UCSD-AML1 (cell line): Measurements from ENCODE around the gene PLD5.
"Not testable (repeated sequence)": the region's sequence is repeated elsewhere in the genome, so short reads cannot be mapped to it uniquely, and the experiment has no call there.

Source experiments
- DNase-seq: peaks from one replicate; lab custom pipeline; 2025; ENCODE audit not compliant: unreplicated experiment; lab: John Stamatoyannopoulos, UW

PLD5 gene

DNA sequence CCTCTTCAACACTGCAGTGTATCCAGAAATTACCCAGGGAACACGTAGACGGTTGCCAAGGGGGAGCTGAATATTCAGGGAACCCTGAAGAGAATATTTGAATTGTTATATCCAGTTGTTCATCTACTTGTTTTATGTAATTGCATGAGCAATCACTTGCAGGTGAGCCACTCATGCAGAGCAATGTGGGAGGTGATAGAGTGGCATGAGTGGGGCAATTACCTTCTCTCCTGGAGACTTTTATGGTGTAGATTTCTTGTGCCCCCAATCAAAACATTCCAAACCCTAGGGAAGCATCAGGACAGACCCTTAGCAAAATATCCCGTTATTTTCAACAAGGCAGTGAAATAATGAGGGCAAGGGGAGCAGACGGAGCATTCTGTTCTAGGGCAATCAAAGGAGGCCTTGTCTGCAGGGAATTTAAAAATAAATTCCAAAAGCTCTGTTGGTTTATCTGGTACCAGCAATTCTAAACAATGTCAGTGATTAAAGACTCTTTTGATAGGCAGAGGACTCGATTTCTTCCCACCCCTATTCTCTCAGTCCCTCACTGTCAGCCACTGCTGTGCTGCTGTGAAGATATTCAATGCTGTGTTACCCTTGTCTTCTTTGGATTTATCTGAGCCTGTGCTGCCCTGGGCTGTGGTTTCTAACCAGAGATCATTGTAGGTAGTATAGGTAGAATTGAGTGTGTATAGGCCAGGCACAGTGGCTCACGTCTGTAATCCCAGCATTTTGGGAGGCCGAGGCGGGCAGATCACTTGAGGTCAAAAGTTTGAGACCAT is 345.4 kb downstream of the PLD5 start:
- no peak for DNase-seq

DNA sequence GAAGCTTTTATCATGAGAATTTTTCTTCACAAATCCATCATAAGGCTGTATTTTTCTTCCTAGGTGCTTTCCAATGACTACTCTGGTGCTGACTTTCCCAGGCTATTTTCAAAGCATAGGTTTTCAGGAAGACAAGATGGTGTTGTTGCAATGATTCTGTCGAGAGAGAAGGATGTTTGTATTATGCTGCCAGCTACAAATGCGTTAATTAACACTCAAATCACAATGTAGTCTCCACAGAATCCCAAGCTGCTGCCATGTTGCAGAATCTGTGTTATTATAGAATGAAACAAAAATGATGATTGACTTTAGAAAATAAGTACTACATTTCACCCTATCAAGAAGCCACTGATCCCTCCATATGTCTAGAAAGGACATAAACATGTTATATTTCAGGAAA is 346.1 kb downstream of the PLD5 start:
- no peak for DNase-seq

DNA sequence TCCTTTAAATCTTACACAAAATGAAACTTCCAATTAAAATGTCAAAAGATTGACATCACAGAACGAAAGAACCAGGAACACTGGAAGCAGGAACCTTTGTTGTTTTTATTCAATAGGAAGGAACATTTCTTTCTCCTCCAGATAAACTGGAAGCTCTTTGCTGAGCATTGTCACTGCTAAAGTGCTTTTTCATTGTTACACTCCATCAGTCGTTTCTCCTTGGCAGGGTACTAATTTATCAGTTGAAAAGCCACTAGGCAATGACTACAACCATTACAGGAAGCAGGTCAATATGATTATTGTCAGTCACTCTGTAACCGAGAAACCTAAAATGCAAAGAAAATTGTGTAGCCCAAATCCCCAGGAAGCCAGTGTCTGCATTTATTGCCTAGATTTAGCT is 362.4 kb downstream of the PLD5 start:
- no peak for DNase-seq

DNA sequence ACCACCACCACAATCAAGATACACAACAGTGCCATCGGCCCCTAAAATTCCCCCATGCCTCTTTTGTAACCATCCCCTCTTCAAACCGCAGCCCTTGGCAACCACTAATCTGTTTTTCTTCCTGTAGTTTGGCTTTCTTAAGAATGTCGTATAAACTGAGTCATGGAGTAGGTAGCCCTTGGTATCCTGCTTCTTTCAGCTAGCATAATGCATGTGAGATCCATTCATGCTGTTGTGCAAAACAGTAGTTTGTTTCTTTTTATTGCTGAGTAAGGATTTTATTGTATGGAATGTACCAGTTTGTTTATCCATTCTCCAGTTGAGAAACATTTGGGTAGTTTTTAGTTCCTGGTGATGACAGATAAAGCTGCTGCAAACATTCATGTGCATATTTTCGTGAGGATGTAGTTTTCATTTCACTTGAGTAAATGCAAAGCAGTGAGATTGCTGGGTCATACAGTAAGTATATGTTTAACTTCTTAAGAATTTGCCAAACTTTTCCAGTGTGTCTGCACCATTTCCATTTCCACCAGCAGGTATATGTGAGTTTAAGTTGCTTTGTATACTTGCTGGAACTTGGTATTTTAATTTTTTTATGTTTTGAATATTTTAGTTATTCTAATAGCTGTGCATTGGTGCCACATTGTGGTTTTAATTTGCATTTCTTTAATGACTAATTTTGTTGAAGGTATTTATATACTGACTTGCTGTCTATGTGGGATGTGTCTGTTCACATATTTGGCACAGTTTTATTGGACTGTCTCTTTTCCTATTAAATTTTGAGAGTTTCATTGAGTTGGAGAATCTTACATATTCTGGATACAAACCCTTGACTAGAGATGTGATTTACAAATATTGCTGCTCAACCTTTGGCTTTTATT is 377.2 kb downstream of the PLD5 start:
- no peak for DNase-seq

DNA sequence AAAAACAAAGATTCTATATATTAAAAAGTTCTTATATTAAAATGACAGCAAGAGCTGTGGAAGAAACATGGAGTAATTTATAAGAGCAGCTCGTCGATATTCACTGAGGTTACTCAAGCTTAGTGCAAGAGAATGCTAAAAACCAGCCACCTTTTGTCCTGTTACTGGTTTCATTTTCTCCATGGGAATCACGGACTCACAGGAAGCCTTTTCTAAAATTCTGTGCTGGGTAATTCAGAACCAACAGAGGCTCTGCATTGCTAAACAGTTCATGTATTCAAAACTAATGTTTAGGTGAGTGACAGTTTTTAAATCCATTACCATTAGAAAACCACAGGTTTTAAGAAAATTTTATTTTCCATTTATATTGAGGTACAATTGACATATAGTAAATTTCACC is 377.8 kb downstream of the PLD5 start:
- DNase-seq, result no peak

DNA sequence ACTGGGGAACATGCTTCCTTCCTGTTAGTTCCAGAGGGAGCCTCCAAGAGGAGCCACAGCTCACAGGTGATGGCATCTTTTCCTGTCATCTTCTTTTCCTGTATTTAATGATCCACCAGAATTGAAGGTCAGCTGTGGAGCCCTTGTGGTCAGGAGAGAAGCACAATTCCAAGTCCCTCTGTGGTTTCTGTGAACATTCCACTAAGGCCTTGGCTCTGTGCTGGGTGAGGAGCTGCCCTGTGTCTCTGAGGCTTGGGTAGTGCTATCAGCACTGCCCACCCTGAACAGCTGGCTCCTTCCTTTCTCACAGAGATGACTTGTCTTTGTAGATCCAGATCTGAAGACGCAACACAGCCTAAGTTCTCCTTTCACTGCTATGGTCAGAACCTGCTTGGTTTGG is 383.7 kb downstream of the PLD5 start:
- no peak for DNase-seq

DNA sequence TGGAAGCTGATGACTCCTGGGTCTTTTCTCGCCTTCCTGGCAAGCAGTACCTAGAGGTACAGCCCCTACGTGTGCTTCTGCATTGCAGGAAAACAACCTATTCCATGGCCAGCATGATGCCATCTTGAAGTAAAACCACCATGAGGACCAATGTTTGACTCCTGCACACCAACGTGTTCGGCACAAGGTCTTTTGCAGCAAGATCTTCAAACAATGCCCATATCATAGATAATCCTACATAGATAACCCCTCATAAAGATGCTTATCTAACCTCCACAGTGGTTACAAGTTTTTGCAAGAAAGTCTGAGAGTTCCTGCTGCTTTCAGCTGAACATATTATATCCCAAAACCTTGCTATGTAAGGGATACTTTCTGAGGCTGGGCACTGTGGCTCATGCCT is 384.5 kb downstream of the PLD5 start:
- DNase-seq, result no peak

DNA sequence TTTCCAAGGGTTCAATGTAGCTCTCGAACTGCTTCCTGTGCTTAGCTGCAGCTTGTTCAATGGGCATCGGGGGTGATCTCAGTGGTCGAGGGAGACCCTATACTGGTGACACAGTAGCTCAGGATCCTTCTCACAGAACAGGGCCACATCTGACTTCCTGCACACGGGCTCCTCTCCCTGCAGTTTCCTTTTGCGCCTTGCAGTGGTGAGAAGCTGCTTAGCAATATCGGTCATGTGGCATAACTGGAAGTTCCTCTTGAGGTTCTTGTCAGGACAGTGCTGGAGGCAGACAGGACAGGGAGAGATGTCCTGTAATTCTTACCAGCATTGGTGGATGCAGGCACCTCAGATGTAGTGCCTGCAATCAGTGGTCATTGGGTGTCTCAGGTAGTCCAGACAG is 385.1 kb downstream of the PLD5 start:
- DNase-seq, result peak; percentile 20

DNA sequence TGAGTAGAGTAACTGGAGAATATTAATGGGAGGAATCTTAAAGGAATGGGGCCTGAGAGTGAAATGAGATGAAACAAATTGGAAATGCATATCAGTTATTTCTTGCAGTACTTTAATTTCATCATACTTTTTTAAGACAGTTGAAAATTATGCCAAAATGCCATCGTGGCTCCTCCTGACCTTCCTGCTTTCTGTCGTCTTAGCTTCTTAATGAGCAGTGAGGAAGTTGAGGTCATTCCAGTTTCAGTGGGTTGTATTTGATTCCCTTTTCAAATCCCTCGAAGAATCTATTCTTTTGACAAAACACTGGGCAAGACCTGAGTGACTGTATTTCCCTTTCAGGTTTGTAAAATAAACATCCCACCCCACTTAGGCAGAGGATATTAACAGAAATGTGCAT is 390.7 kb downstream of the PLD5 start:
- no peak for DNase-seq

DNA sequence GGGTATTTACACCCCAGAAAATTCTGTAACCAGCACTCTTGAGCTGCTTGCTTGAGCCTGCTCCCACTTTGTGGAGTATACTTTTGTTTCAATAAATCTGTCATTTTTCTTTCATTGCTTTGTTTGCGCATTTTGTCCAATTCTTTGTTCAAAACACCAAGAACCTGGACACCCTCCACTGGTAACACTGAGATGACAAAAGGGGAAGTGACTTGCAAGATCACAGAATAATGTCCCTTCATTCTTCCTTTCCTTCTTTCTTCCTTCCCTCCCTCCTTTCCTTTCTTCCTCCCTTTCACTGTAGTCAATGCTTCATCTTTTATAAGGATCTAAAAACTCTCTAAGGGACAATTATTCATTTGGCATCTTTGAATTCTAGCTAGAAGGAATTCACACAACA is 391.1 kb downstream of the PLD5 start:
- no peak for DNase-seq

DNA sequence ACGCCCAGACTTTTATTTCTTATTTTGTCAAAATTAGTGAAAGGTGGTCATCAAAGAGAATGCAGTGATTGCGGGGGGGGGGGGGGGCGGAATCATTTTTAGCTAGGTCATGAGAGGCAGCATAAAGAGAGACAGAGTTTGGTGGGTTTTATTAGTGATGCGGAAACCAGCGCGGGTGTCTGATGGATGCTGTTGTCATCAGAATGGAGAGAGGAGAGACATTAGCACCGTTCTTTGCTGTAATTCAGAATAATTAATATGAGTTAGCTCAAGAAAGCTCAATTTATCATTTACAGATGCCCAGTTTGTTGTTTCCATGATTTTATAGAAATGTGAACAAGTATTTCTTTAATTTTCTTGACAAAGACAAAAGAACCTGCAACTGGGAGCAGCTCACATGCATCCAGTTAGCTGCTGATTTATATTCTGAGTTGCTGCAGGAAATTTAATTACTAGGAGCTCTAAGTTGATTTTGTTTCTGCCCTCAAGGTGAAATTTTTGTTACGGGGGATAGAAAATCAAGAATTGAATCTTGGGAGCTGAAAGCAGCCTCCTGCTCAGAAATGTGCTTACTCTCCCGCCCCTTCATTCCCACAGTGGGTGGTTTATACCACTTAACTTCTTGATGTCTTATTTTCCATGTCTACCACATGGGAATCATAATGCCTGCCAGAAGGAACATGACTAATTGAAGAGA is 392.2 kb downstream of the PLD5 start:
- DNase-seq, result no peak

DNA sequence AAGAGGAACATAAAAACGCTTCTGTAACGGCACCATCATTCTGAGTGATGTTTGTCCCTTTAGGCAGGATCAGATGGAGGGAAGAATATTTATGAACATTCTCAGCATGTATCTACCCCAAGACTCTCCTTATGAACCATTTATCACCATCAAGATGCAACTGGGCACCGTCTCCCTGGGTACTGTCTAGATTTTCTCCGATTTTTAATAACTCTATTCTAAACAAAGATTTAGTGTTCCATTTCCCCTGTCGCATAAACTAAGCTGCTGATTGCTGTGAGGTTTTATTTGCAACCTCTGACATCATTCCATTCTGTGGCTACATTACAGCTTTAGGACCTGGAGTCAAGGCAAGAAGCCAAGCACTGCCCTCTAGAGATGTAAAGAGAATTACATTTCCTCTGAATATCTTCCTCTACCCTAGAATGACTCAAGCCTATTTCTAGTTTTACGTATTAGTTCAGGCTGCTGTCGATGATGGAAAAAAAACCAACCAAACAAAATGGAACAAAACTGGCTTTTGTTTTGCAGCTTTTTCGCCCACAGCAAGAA is 395.5 kb downstream of the PLD5 start:
- no peak for DNase-seq

DNA sequence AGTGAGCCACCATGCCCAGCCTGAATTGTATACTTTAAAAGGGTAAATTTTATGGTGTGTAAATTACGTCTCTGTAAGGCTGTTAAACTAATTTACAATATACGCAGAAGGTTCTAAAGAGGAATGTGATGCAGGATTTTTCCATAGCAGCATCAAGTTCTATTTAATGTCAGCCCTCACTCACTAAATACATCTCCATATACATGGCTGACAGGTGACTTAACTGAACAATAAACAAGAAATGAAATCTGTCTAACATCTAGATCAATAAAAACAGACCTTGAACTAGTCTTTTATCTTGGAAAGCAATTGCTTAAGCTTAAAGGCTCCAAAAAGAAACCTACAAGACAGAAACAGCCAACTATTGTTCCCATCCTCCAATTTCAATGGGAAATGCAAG is 404.1 kb downstream of the PLD5 start:
- DNase-seq, result no peak

DNA sequence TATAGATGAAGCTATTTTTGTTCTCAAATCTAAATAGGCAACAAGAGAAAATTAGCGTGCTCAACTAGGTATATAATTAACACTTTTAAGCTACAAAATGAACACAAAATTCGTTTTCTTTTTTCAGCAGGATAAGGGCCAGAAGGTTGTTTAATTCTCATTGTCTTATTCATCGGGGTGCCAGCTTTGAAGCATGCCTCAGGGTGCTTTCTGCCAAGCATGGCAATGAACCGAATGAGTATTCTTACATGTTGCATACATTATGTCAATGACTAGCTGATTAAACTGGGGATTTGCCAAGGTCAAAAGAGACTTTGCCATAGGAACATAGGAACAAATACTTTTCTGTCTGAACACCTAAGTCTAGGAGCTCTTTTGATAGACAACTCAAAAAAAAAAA is 423.6 kb downstream of the PLD5 start:
- no peak for DNase-seq

DNA sequence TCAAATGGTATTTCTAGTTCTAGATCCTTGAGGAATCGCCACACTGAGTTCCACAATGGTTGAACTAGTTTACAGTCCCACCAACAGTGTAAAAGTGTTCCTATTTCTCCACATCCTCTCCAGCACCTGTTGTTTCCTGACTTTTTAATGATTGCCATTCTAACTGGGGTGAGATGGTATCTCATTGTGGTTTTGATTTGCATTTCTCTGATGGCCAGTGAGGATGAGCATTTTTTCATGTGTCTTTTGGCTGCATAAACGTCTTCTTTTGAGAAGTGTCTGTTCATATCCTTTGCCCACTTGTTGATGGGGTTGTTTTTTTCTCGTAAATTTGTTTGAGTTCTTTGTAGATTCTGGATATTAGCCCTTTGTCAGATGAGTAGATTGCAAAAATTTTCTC is 427.2 kb downstream of the PLD5 start:
- not testable (repeated sequence) for DNase-seq

DNA sequence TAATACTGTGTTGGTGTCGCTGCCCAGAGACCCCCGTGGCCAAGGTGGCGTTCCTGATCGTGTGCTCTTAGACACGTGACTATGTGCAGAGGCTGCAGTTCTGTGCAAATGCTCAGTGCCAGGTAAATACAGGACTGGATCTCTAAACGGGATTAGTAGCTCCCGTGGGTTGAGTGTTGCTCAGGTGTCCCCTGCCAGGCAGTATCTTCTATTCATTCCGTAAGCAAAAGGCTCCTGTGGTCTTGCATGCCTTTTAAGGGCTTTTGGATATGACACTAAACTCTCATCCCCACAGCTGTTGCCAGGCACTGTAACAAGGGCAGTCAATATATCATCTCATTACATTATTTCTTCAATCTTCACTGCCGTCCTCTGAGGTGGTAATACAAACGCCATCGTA is 431.4 kb downstream of the PLD5 start:
- DNase-seq, result no peak

DNA sequence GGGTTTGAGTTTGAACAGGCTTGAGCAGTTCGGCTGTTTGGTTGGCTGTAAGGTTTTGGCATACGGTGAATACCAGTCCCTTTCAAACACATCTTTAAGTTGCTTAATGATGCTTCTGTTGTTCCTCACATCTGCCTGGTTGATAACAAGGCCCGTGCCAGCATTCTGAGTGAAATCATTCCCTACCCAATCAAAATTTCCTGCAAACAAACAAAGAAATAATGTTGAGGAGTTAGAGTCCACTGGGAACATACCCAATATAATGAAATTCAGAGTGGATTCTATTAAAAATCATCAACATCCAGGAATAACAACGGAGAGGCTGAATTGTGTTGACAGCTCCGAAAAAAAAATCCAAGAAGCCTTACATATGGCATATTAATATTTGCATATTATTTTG is 434.6 kb downstream of the PLD5 start:
- no peak for DNase-seq

DNA sequence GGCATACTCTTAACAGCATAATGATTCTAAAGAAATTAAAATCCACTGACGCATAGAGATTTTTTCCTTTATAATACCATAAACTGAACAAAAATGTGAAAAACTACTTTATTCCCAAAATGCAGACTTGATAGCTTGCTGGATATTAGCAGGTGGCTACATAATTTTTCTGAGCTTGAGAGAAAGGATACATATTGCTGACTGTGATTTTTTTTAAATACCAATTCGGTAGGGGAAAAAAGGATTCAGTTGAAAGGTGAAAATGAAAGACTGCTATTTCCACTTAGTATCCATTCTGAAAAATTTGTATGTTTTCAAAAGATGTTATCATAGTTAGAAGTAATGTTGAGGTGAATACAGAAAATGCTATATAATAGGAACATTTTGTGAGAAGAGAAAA is 435.6 kb downstream of the PLD5 start:
- DNase-seq, result no peak

DNA sequence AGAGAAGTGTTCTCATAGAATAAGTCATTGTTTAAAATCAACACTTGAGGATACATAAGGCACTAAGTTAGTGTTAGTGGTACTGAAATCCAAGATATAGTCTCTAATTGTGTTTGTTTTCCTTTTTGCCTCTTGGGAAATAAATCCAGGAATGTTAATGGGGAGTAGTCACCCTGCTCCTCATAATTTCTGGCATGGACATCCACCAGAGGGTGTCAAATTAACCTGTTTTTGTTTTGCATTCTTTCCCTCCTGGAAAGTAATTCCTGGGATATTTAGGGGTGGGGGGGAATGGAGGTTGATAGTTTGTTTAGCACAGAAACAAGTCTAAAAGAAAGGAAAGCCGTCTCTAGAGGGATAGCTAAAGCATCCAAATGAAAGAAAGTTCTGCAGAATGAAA is 437.8 kb downstream of the PLD5 start:
- DNase-seq, result no peak

DNA sequence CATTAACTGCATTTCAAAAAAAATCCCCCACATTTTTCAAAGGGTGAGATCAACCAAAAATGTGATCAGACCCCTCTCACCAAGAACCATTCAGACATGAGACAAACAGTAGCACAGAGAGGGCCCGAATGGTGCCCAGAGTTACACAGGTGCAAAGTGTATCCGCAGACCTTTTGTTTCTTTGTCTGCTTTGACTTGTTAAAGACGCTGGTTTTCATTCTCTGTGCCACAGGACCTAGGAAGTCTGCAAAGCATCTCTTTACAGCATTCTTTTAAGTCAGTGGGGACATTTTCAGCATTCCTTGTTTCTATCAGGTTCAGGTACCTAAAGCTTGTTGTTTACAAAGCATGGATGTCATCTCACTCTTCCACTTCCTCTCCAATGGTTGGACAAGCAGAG is 438.4 kb downstream of the PLD5 start:
- DNase-seq, result no peak

DNA sequence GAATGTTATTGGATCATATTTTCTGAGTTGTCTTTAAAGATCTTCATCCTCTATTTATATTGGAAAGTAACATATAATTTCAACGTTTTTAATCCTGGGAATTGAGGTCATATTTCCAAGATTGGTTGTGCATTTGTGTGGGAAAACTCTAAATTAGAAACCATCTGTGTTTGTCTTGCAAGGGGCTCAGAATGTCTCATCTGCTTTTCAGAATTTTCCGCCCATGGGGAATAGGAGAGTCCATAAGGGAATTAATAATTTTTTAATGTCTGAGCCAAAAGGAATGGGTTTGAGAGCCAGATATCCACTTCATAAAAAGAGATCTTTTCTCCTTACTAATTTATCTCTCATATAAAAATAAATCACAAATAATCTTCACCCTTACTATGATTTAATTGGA is 440.8 kb downstream of the PLD5 start:
- DNase-seq, result no peak

DNA sequence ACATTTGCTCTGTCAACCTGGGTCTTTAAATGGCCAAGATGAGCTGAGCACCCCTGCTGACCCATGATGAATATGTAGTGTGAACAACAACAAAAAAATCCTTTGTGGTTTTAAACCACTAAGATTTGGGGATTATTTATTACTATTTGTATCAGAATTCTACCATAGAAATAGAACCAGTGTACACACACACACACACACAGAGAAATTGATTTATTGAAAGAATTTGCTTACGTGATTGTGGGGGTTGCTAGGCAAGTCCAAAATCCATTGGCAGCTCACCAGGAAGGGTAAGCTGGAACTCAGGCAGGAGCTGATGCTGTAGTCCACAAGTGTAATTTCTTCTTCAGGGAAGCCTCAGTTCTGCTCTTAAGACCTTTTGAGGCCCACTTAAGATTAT is 443.1 kb downstream of the PLD5 start:
- DNase-seq, result no peak
